Measurements from ENCODE around the gene XYLB.

The XYLB gene

GRCh38 chr3:38365469-38366062 is 19.0 kb downstream of the XYLB start:
- DNase-seq = no peak

DNA sequence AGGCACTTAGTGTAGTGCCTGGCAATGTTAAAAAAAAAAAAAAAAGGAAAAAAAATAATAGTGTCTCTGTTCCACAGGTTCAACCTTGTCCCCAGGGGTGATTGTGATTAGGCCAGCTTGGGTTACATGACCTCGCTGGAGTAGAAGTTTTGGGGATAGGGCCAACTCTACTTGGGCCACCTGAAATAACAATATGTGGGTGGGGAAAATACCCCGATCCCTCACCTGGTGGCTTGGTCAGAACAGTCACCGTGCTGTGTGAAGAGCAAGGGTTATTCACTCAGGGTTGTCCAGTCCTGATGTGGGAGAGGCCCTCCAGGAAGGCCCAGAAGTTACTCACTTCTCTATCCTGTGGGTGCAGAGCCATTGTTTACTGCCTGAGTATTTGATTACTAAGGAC is 19.5 kb downstream of the XYLB start:
- DNase-seq = no peak

GRCh38 chr3:38367779-38368178 is 21.2 kb downstream of the XYLB start:
- no peak for DNase-seq

DNA sequence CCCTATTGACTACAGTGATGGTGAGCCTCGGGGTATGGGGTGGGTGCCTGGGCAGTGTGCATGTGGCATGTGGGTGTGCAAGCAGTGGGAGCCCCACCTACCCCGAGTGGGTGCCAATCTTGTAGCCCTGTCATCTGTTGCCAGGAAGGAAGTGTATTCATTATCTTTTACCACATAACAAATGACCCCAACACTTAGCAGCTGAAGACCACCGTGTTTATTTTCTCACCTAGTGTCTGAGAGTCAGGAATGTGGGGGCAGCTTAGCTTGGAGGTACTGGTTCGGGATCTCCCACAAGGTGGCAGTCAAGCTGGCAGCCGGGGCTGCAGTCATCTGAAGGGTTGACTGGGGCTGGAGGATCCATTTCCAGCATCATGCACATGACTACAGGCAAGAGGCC is 21.7 kb downstream of the XYLB start:
- DNase-seq = no peak

GRCh38 chr3:38369186-38369585 is 22.6 kb downstream of the XYLB start:
- no peak for DNase-seq

GRCh38 chr3:38370149-38370548 is 23.6 kb downstream of the XYLB start:
- DNase-seq = no peak

DNA sequence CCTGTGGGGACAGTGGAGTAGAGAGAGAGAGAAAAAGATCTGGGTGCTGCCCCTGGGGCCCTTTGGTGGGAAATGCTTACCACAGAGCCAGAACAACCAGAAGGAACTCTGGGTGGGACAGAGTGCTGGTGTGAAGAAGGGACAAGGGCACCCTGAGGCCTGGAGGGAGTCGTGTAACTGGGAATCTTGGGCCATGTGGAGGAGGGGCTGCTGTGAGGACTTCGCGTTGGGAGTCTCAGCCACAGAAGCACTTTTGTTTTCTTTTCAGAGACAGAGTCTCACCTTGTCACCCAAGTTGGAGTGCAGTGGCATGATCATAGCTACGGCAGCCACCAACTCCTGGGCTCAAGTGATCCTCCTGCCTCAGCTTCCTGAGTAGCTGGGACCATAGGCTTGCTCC is 24.3 kb downstream of the XYLB start:
- DNase-seq = no peak

GRCh38 chr3:38371541-38372213 is 25.1 kb downstream of the XYLB start:
- no peak for DNase-seq

GRCh38 chr3:38372214-38372601 is 25.6 kb downstream of the XYLB start:
- DNase-seq = no peak

DNA sequence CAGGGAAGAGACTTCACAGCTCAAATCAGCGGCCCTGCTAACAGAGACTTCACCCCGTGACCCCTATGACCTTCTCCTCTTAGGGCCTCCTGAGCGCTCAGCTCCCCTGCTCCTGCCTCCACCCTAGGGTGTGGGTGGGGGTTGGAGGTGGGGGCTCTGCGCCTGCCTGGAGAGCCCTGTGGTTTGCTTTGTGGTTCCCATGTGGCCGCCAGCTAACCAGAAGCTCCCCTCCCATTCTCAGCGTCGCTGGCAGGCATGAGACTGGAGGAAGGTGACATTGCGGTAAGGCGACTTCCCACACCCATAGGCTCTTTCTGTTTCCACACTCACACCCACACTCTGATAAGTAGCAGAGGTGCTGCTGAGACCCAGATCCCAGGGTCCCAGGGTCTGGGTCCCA is 27.6 kb downstream of the XYLB start:
- peak; percentile 67 for DNase-seq

DNA sequence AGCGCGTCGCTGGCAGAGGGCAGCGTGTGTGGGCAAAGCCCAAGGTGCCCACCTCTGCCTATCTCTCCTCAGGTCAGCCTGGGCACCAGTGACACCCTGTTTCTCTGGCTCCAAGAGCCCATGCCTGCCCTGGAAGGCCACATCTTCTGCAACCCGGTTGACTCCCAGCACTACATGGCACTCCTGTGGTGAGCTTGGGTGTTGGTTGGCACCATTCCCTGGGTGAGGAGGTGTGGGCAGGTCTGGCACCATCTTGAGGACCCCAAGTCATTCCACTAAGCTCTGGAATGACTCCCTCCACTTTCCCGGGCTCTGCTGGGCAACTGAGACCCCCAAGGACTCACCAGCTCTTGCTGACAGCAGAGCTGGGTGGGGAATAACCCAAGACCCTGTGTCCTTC is 28.5 kb downstream of the XYLB start:
- no peak for DNase-seq

- no peak for DNase-seq
Observed at GRCh38 chr3:38375488-38376097, 29.0 kb downstream of the XYLB start.

DNA sequence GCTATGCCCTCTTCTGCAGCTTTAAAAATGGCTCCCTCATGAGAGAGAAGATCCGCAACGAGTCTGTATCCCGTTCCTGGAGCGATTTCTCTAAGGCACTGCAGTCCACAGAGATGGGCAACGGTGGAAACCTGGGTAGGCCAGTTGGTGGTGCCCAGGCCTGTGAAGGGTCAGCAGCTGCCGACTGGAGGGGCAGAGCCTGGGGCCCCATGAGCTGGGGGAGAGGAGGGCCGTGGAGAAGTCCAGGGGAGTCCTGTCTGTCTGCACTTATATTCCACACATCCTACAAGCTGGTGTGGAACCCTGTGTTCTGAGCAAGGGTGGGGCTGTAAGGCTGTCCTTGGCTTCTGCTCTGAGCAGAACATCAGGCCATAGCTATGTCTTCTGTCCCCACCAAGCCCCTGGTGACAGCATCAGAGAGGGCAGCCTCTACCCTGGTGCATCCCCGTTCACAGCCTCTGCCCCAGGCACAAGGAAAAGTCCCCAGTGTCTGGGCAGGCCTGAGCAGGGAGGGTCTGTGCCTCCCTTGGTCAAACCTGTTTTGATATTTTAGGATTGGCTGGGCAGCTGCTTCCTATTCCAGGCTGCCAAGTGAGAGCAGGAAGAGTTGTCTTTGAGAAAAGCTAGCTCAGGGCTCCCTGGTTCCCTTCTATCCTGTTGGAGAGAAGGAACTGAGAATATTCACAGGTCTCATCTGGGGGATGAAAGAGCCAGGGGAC is 29.7 kb downstream of the XYLB start:
- no peak for DNase-seq

DNA sequence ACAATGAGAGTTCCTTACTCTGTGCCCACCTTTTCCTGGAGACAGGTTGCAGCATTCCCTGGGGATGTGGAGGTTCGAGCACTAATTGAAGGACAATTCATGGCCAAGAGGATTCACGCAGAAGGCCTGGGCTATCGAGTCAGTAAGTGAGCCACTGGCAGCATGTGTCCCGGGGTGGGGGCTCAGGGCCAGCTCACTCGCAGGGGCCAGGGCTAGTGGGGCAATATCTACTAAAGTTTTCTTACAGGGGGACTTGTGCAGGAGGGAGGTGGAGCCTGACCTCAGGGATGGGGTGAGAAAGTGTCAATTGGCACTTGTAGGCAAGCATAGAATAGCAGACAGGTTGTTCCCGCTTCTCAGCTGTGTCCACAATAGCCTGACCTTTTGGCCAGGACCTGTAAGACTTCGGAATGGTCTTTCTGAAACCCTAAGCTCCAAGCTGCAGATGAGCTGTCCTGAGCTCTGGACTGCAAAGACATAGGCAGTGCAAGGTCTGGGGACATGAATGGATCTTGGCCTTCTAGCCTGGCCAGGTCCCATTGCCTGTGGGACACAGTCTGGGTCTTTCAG is 32.7 kb downstream of the XYLB start:
- DNase-seq = no peak

DNA sequence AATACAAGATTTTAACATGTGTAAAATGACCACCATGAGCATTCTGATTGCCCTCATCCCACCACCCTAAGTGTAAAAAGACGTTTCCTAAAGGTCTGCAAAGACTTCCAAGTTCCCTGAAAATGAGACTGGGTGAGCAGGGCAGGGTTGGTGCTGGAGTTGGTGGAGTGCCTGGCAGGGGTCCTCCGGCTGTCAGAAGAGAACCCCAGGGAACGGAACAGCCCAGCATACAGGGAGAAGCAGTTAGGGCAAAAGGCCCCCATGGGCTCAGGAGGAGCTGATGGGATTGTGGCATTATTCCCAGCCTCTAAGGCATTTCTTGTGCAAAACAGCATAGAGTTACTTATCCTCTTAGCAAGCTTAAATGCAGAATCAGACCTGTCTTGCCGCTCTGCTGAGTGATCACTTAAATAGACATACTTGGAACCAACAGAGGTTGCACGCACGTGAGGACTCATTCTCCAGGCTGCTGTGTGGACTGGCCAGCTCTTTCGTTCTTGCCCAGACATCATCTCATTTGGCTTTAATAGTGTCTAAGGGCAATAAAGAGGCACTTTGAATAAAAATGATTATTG is 36.0 kb downstream of the XYLB start:
- no peak for DNase-seq

DNA sequence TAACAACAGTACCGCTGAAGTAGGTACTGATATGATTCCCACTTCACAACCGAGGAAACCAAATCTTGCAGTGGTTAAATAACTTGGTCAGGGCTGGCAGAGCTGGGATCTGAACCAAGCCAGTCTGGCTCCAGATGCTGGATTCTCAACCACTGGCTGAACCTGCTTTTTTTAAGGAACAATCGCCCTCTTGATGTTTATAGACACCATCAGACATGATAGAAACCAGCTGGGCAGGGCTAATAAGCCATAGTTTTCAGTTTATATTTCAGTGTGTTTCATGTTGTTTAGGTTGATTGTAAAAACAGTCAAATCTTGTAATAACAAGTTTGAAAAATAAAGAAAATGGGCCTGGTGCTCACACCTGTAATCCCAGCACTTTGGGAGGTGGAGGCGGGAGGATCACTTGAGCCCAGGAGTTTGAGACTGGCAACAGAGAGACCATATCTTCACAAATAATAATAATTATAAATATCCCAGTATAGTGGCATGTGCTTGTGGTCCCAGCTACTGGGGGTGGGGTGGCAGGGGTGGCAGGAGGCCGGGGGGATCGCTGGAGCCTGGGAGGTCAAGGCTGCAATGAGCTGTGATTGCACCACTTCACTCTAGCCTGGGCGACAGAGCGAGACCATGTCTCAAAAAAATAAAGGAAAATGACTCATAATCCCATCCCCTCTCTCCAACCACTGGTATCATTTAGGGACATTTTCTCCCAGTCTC is 36.7 kb downstream of the XYLB start:
- DNase-seq = no peak

DNA sequence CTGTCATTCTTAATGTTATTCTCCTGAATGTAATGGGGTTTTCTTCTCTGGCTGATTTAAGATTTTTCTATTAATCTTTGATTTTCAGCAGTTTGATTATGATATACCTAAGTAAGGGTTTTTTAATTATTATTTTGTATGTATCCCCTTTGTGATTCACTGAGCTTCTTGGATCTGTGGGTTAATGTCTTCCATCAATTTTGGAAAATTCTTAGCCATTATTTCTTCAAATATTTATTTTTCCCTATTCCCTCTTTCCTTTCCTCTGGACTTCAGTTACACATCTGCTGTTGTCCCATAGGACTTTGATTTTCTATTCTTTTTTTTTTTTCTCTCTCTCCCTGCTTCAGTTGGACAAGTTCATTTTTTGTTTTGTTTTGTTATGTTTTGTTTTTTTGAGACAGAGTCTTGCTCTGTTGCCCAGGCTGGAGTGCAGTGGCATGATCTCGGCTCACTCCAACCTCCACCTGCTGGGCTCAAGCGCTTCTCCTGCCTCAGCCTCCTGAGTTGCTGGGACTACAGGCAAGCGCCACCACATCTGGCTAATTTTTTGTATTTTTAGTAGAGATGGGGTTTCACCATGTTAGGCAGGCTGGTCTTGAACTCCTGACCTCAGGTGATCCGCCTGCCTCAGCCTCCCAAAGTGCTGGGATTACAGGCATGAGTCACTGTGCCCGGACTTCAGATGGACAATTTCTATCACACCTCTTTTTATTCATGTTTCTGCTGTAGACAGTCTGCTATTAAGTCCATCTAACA is 40.6 kb downstream of the XYLB start:
- DNase-seq = no peak

- no peak for DNase-seq
Observed at GRCh38 chr3:38387862-38388261, 41.3 kb downstream of the XYLB start.

DNA sequence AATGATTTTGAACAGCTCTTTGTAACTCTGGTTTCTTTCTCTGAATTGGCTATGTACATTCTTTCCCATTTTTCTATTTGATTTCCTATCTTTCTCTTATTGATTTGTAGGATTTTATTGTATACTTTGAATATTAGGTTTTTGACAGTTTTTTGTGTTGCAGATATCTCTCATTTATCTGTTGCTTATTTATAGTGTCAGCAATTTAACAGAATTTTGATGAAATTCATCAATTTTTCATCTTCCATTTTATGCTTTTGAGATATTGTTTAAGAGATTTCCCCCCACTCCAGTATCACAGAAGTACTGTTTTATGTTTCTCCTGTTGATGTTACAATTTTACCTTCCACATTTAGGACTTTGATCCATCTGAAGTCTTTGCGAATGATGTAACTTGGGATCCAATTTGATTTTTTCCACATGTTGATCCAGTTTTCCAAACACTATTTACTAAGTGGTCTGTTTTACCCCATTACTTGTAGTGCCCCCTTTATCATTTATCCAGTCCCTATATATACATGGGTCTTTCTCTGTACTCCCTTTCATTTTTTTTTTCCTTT is 46.1 kb downstream of the XYLB start:
- no peak for DNase-seq

- no peak for DNase-seq
Observed at GRCh38 chr3:38396239-38396638, 49.7 kb downstream of the XYLB start.

- DNase-seq = no peak
Observed at GRCh38 chr3:38396861-38397260, 50.3 kb downstream of the XYLB start.

DNA sequence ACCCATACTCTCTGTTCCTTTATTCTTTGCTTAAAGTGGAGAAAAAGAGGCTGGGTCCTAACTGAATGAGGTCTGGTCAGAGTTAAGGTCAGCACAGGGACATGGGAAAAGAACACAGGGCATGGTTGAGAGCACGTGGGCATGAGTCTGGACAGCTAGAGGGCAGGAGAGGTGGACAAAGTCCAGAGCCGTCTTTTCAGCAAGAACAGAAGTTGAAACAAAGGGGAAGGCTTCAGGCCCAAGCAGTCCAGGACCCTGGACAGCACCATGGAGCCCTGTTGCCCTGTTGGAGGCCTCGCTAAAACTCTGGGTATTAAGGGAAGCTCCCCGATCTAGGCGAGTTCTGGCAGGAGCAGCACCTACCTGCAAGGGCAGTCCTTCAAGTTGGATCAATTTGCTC is 50.7 kb downstream of the XYLB start:
- peak; percentile 64 for DNase-seq
